Measurements from ENCODE around the gene SIM2. TPM values are rescaled to one million over a fixed set of nuclear protein-coding genes. Genes with fewer than 3 reads are reported as not detected.

Gene SIM2
- total RNA-seq, 1 experiment from 2014 or later, result not detected

DNA sequence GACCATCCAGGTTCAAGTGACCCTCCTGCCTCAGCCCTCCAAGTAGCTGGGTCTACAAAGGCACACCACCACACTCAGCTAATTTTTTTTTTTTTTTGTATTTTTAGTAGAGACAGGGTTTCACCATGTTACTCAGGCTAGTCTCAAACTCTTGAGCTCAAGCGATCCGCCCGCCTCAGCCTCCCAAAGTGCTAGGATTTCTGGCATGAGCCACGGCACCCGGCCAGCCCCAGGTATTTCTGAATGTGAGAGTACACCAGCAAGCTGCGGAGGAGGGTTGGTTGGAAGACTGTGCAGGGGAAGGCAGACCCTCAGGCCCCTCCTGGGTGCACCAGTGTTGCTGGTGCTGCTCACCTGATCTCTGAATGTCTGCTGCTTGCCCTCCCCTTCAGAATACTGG is 33.1 kb upstream of the SIM2 start:
- no CpG with 5 or more reads among the region's 6 CpGs for WGBS (ENCODE audit: extremely low coverage, insufficient read length, low lambda C conversion rate)
- TF ChIP-seq, protein P1, sequence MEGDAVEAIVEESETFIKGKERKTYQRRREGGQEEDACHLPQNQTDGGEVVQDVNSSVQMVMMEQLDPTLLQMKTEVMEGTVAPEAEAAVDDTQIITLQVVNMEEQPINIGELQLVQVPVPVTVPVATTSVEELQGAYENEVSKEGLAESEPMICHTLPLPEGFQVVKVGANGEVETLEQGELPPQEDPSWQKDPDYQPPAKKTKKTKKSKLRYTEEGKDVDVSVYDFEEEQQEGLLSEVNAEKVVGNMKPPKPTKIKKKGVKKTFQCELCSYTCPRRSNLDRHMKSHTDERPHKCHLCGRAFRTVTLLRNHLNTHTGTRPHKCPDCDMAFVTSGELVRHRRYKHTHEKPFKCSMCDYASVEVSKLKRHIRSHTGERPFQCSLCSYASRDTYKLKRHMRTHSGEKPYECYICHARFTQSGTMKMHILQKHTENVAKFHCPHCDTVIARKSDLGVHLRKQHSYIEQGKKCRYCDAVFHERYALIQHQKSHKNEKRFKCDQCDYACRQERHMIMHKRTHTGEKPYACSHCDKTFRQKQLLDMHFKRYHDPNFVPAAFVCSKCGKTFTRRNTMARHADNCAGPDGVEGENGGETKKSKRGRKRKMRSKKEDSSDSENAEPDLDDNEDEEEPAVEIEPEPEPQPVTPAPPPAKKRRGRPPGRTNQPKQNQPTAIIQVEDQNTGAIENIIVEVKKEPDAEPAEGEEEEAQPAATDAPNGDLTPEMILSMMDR (conservative IDR thresholded peaks at IDR 0.05), result no peak
- H2BK12ac ChIP-seq (ENCODE audit: insufficient read length, low read depth, low read length), result no peak overlapping the region

More for the DNA sequence above, 33.1 kb upstream of the SIM2 start:
- Histone ChIP-seq H3T11ph (ENCODE audit: low read length) (no peak overlapping the region), H3K56ac (ENCODE audit: insufficient read length, low read depth, low read length) (no peak overlapping the region), H2BK15ac (ENCODE audit: low read depth, low read length) (no peak overlapping the region), H3K4ac (ENCODE audit: low read depth, low read length) (no peak overlapping the region), H3K79me2 (ENCODE audit: insufficient read depth, low read length) (no peaks in the 10 kb centered on the region), H2AFZ (ENCODE audit: low read length) (no peak overlapping the region), H3K14ac (ENCODE audit: insufficient read depth, low read length) (no peak overlapping the region), H3K79me1 (ENCODE audit: insufficient read depth, low read depth, low read length, poor library complexity, severe bottlenecking) (no peaks in the 10 kb centered on the region), H3K9me3 (ENCODE audit: control insufficient read depth, low read depth, low read length) (no peaks in the 10 kb centered on the region), H2BK120ac (ENCODE audit: low read depth, low read length, poor library complexity, severe bottlenecking) (no peak overlapping the region), H3K23ac (ENCODE audit: insufficient read length, low read depth, low read length) (no peak overlapping the region), H4K5ac (ENCODE audit: insufficient read length, low read depth, low read length) (no peak overlapping the region), H3K9ac (ENCODE audit: extremely low read depth, insufficient read length, low read length) (no peak overlapping the region), H3K27ac (ENCODE audit: insufficient read length, low read depth, low read length) (no peak overlapping the region), H4K91ac (ENCODE audit: insufficient read length, low read depth, low read length) (no peak overlapping the region), H3K23me2 (ENCODE audit: insufficient read length, low read depth, low read length, poor library complexity, severe bottlenecking) (no peaks in the 10 kb centered on the region), H4K8ac (replicated peaks; ENCODE audit: insufficient read length, low read depth, low read length) (no peak overlapping the region), H3K4me2 (ENCODE audit: insufficient read depth, insufficient read length, low read length) (no peak overlapping the region), H4K20me1 (ENCODE audit: control insufficient read depth, insufficient read depth, insufficient read length) (no peaks in the 10 kb centered on the region), H3K27me3 (ENCODE audit: insufficient read depth, low read length) (no peaks in the 10 kb centered on the region), H2BK5ac (ENCODE audit: insufficient read length, low read length) (no peak overlapping the region), H2BK20ac (ENCODE audit: low read depth, low read length, poor library complexity, severe bottlenecking) (no peak overlapping the region), H3K18ac (ENCODE audit: insufficient read length, low read depth, low read length) (no peak overlapping the region), H2AK5ac (ENCODE audit: insufficient read length, low read length) (no peak overlapping the region), H3K4me1 (ENCODE audit: insufficient read depth, low read length) (peaks cover 4% of the 10 kb centered on the region; the same call in 1 of the 2 replicates)
- Mint-ChIP-seq H3K27me3 (ENCODE audit: low read depth) (peaks cover 71% of the 10 kb centered on the region), H3K4me1 (peaks cover 3 to 20% of the 10 kb centered on the region in 2 experiments), H3K27ac (no peak overlapping the region), H3K9me3 (no peaks in the 10 kb centered on the region), H3K4me3 (no peak overlapping the region), H3K36me3 (ENCODE audit: insufficient read depth in 1 of 3, low read depth in 3 of 3) (no peaks in the 10 kb centered on the region; a peak in 1 of 7 replicates)
- no peak for DNase-seq

Data from H9 (cell line).